Hindlimb muscle (tissue), 1 donor: ENCODE results near the gene CAPZB. TPM values are rescaled to one million over a fixed set of nuclear protein-coding genes. Genes with fewer than 3 reads are reported as not detected.

ENCODE experiments used
- DNase-seq: peaks from one replicate; pipeline ENCODE4 v3.0.0-alpha.2; 2013
- polyA plus RNA-seq: library from polyadenylated mRNA; unstranded; fragments of 120-200 nt; gene quantifications from one replicate; pipeline ENCODE4 v1.2.1, GENCODE V29; 2013; ENCODE audit not compliant: insufficient read length

Gene CAPZB
- polyA plus RNA-seq, 1 donor: 285 TPM

DNA sequence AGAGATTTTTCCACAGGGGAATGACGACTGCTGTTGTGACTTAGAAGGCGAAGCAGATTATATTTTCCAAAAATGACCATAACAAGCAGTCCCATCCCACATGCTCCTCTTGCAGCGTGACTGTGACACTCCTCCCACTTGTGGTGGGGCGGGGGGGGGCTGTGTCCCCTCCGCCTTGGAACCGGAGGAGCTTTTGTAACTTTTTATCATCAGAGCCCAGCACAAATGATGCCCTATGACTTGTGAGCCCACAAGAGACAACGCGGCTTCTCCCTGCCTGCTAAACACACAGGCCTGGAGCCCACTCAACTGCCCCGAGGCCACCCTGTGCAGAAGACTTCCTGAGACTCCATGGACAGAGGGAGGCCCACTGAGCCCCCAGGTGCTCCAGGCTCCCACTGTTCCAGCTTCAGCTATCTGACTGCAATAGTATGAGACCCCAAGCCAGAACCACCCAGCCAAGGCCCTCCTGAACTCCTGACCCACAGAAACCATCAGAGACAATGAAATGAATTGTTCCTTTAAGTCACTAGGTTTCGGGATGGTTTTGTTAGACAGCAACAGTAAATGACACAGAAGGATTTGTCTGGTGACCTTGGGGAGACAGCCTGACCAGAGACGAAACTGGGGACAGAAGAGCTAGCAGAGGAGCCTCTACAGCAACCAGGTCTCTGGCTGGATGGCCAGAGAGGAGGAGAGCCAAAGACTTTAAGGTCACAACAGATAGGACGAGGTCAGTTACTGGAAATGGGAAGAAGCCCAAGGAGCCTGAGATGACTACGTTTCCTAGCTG is 58.8 kb downstream of the CAPZB start:
- DNase-seq: no peak

DNA sequence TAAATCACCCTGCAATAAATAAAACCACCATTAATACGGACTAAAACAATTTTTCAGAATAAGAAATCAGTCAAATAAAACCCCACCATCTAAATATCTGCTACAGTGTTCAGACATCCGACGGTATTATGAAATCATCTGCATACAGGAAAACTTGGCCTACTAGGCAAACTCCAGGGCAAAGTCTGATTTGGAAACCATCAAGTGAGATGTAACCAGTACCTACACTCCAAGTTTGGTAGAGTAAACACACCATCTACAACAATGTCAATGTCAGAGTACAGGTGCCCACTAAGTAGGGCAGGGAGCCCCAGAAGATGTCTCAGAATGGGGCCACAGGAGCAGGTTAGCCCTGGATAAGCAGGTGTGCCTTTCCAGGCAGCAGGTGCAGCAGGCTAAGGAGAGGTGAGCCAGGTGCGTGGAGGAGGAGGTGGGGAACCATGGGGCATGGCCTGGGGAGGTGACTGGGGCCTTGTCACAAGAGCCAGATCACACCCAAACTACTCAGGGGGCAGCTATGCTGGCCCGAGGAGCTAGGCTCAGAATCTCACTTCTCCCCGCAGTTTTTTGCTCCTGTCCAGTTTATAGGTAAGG is 59.6 kb downstream of the CAPZB start:
- DNase-seq: no peak

DNA sequence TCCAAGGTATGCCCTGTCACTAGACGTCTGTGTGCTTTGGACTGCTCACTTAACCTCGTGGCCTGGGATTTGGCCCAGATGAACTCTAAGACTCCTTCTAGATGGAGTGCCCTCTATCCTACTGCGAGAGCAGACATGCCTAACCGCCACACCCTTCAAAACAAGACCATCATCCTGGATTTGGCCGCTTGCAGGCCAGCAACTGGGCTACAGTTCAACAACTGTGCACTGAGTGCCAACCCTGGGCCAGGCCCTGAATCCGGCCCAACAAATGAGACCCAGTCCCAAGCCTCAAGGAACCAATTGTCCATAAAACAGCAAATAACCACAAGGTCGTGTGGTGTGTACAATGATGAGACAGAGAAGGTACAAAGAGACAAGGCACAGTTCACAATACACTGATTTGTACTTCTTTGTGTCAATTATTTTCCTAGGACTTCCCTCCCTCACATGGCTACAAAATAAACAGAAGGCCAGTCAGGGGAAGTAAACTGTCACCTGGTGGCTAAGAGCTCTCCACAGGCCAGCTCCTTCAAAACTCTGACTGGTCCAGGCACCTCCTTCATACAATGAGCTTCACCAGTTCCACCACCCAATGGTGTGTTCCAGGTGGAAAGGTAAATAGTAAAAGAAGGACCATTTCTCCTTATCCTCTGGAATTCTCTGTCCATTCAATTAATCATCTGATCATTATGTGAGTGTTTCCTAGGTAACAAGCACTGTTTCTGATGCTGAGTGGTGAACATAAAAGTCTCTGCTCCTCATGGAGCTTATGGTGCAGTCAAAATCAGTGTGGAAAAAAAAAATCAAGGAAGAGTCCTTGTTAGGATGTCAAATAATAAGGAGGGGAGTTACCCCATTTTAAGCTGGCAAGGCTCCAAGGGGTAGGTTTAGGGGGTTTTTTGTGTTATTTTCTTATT is 60.4 kb downstream of the CAPZB start:
- DNase-seq: no peak

DNA sequence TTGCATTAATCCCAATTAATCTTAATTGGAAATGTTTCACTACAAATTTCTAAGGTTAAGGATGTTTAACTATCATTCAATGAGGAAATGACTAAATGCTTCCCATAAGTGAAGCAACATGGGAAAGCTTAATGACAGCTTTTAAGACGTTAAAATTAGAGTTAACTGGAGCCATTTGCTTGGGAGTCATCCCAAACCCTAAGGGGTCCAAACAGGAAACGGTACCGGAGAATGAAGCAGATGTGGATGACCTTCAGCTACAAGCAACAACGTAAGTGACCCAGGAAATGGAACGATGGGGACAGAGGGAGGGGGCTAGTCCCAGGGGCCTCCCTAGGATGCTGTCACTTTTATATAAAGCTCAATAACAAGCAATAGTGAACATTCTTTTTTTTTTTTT is 62.2 kb downstream of the CAPZB start:
- DNase-seq: no peak

DNA sequence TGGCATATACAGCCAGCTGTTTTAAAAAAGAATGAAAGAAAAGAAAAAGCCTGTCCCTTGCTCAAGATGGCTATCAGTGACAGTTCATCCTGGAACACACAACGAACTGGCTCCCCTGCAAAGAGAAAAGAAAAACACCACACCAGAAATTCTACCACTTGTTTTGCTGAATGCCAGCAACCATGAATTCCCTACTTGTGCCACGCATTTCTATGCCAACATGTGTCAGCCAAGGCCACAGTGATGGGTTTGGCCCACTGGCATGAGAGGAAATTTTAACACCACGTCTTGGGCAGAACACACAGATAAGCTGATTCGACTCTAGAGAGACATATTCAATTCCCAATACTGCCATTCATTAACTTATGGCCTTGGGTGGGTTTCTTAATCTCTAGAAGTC is 64.0 kb downstream of the CAPZB start:
- no peak for DNase-seq

DNA sequence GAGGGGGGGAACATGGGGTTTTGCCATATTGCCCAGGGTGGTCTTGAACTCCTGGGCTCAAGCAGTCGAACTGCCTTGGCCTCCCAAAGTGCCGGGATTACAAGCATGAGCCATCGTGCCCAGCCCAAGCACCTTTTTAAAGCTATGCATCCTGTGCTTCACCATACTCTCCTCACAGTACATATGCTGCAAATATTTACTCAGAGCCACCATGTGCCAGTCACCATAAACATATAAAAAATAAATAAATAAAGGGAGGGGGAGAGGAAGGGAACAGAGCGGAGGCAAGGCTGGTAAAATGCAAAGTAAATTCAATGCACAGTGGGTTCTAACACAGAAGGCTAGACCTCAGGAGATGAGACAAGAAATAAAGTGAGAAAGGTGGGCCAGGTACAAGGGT is 64.7 kb downstream of the CAPZB start:
- no peak for DNase-seq

DNA sequence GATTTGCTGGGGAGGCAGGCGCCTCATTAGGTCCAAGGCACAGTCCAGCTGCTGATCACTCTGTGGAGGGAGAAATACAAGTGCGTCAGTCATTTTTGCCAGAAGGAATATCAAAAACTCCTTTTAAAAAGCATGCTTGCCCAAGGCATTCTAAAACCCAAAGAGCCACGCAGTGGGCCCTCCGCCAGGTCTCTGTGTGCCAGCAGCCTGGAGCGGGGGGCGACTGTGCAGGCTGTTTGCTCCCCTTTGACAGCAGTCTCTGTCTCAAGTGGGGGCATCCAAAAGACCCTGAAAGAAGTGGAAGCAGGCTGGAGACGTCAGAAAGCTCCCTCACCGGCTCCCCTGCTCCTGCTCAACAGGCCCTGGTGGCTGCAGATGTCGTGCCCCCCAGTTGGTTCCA is 65.6 kb downstream of the CAPZB start:
- DNase-seq: no peak

DNA sequence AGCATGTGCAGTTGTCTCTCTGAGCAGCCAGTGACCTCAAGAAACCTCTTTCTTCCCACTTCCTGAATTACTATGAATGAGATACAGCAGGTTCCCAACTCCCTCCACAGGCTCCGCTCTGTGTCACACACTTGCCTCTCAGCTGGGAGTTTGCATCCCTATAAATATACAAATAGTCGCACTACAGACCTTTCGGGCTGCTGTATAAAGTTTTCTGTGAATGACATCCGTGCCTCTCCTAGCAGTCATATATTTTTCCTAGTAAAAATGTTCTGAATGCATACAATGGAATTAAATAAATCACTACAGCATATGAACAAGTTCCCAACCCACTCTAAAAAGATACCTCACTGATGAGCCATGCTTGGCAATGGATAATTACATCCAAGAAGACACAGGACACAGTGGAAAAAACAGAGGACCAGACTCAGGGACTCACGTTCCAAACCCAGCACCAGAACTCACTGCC is 66.8 kb downstream of the CAPZB start:
- no peak for DNase-seq

DNA sequence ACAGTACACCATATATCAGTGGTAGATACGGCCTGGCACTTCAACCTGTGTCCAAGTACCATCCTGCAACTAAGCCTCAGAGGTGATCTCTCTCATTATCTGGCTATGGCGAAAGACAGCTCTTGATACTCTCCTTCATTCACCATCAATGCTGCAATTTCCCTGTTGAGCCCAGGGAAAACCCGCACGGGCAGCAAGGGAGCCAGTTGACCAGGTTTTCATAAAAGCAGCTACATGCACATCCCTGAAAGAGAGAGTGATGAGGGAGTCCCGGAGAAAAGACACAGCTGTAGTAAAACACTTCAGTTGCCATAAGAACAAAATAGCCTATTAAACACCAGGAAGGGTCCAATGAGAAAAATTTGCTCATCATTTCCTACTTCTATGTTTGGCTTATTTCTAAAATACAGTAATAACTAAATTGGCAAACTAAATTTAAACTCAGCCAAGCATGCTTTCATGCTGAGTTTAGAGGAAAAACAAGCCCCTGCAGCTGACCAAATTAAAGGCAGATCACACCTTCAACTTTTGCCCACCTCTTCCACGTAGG is 68.3 kb downstream of the CAPZB start:
- DNase-seq: no peak

DNA sequence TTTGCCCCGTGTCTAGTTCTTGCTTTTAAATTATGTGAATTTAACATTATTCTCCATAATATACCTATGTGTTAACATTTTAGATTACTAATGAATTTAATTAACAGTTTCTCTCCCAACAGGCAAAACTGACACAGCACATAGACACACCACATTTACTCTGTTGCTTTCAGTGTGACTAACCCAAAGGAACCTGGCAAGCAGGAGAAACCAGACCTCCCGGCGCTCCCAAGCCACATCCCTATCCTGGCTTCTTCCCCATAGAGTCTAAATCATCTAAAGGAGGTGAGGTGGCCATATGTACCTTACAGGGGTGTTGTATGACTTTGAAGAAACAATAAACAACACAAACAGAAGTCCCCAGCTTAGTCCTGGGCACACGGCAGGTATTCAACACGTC is 69.2 kb downstream of the CAPZB start:
- DNase-seq: no peak

DNA sequence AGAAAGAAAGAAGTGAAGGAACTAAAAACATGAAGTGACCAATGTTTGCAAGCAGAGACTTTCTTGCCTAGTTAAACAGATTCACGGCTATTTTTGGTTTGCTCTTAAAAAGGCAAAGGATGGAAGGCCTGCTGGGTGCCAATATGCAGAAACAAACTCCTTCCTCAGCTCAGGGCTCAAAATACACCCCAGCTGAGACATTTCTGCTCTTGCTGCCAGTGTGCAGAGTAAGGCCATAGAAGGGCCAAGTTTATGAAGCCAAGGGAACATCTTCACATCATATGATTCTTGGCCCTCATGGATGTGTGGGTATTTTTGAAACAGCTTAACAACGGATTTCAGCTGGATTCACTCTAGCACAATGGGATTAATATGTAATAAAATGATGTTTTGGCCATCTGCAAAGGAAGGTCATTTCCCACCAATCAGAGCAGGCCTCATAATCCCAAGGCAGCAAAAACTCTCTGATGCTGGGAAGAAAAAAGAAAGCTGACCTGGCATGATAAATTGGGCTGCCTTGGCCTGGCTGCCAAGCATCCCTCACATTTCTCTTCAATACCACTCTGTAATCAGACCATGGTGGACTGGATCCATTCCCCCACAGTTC is 70.7 kb downstream of the CAPZB start:
- peak; percentile 83 for DNase-seq

DNA sequence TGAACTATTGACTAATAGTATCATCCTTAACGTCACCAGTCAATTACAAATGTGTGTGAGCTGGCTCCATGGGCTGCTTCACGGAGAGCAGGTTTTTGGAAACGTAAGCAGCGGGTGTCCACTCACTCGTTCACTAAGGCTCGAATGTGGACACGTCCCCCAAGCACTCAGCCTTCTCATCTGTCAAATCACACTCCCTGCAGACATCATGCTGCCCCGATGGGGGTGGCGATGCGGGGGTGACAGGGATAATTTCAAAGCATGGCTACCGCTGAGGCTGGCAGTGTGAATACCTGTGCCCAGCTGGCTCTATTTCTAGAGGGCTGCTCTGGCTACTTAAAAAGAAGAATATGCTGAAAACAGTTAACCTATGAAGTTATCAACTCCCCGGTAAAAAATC is 71.3 kb downstream of the CAPZB start:
- DNase-seq: no peak

DNA sequence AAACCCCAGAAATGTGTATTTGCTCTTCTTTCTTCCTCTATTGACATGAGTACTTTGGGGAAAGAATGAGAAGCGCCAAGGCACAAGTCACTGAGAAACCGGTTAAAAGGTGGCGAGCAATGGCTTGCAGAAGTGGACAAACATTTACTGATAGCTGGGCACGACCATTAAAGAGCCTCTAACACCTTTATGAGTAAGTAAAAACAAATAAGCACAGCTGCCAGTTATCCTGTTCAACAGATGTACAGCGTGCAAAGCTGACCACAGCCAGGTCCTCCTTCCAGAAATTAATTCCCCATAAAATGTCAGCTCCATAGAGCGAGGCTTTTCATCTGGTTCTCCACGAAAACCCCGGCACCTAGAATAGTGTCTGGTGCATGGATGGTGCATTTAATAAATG is 72.7 kb downstream of the CAPZB start:
- DNase-seq: no peak

DNA sequence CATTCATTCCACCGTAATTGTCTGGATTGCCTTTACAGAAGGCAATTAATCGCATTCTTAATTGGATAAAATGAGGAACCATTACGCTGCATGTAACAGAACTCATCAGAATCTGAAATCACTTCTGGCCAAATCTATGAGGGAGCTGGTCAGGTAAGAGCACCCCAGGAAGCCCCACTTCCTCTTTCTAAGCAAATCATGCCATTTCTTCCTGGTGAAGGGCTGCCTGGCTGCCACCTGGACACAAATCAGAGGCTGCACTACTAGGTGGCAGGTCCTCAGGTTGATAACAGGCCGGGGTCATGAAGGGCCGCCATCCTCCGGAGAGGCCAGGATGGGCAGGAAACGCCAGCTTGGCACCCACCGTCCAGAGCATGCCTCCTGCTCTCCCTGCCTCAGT is 73.7 kb downstream of the CAPZB start:
- DNase-seq: no peak

DNA sequence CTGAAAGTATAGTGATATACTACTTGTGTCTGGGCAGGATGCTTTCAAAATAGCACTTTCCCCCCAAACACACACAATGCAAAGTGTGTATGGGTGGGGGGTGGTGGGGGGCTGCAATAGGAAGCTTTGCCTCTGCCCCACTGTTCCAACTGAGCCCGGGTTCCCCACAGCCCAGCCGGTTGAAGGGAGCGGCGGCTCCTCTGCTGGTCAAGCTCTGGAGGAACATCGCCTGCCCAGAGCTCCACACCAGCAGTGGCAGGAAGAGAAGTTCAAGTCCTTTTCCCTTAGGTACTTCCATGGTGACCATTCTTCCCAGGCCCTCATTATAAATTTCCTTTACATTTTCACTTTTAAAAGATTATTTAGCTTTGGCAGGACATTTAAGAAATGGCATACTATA is 74.9 kb downstream of the CAPZB start:
- DNase-seq: no peak

DNA sequence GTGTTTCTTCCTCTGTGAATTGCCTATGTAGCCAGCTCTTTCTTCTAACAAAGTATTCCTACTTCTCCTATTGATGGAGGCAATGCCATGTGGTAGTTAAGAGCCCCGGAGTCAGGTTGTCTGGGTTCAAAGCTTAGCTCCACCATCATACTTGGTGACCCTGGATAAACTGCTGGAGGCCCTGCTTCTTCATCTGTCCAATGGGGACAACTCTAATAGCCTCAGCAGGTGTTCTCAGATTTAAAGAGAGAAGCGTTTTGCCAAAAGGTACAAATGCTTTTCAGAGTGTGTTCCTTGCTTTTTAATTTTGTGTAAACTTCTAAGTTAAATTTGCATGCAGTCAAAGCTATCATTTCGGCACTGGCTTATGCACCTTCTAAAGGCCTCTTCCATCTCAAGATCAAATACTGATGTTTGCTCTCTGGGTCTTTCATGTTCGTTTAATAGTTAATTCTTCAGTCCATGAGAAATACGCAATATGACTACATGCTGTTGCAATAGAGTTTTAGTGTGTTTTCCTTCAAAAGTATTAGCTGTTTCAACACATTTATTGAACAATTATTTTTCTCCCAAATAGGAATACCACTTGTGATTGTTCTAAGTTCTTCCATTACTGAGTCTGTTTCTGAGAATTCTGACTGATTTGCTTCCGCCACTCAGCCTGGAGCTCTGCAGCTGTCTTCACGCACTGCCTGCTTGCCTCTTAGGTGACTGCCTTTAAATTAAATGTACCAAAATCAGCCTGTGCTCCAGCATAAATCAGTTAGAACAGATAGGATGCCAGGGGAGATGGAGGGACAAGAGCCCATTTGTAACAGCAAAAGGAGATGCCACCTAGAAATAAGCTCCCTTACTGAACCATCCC is 75.6 kb downstream of the CAPZB start:
- no peak for DNase-seq

DNA sequence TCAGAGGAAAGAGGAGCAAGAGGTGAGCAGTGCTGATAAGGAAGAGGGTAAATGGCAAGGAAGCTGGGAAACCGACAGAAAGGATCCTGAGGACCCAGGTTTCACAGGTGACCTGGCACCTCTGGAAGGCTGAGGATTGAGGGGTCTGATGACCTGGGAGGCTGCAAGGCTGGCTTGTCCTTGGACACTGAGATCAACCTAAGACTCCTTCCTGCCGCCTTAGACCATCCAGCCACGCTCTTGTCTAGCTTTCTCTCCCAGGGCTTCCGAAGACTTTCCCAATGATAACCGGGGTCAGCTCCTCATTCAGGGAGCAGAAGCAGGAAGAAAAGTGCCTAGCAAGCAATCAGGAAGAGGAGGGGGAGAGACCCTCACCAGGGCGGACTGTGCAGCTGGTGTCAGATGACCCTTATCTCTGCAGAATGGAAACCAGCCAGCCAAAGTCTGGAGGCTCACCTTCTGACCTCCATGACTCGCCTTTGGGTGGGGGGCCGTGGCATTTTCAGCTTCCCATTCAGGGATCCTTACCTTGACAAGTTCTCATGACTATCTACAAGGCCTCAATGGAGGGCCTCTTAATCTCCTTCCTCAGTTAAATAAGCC is 77.7 kb downstream of the CAPZB start:
- DNase-seq: no peak

DNA sequence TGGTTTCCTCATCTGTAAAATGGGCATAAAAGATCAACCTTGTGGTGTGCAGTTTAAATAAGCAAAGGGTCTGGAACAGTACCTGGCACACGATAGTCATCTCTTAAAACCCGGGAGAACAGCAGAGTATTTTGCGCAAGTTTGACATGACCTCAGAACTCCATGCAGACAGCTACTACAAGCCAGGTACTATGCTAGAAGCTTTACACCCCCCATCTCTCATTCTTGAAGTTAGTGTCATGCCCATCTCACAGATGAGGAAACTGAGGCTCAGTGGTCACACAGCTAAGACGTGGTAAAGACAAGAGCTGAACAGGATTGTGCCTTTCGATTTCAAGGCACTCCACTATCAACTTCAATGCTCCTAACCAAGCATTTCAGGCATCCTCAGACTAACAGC is 78.7 kb downstream of the CAPZB start:
- DNase-seq: no peak

DNA sequence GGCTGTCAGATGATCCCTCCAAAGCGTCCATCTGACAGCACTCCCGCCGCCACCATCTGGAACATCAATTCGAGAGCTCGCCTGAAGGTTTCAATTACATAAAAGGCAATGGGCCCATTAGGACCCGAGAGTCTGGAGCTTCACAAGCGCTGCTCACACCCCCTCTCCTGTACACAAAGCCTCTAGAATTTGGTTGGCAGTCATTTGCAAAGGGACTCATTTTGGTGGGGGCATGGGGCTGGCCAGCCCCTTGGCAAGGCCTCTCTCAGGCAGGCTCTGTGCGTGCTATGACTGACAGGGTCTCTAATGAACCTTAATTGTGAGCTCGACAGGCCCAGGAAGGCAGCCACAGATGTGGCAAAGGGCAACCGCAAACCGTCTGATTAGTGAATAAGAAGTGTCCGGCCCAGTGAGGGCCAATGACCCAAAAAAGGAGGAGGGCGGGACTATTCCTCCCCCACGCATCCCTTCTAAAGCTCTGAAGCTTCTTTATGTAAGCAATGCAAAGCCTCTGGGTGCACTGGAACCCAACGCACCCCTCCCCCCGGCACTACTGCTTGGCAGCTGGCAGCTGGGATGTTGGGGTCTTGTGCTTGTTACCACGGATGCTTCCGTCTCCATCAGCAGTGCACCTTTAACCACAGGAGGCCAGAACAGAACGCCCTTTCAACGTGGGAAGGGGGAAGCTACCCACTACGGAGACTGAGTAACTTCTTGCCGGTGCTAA is 79.4 kb downstream of the CAPZB start:
- DNase-seq: peak; percentile 75

DNA sequence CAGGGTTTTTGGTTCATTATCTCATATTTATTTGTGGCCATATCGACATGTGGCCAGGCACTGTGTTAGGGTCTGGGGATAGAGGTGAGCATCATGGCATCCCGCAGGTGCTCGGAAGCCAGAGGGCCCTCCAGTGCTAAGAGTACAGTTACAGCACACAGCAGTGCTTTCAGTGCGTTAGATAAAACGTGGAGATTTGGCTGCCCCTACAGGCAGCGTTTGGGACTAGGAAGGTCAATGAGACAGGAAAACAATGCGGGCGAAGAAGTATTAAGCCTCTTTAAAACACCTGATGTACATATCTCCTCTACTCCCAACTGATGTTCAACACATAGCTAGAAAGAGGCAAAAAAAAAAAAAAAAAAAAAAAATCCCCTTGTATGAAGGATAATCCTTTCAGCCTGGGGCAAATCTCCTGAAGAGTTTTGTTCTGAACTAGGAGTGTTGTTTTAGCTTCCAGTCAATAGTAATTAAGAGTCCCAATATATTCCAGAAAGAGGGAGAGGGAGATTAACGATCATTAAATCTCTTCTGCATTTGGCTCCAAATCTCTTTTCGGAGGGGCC is 80.1 kb downstream of the CAPZB start:
- DNase-seq: no peak
